Measurements from ENCODE around the gene SLC6A2. TPM values are rescaled to one million over a fixed set of nuclear protein-coding genes. Genes with fewer than 3 reads are reported as not detected.

Gene SLC6A2
- total and polyA plus RNA-seq, 9 of the 15 experiments (the other 6 are each of a cell fraction or from before 2014, with no cell fraction given), result not detected

DNA sequence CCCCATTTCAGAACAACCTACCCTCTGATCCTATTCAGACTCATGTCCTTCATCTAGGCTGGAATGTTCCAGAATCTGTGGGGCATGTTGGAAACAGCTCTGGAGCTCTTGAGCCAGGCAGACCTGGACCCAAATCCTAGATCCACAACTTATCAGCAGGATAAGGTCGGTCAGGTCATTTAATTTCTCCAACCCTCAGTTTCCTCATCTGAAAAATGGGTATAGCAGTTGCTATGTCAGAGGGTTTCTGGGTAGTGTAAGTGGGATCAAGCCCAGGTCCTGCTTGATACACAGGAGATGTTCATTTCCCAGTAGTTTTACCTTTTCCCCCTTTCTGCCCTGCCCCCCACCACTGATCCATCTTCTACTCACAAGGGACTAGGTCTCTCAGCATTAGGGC, 12.0 kb downstream of the SLC6A2 start:
- H3K9ac ChIP-seq (ENCODE audit: insufficient read depth in 1 of 2, low read depth in 2 of 2, low read length in 2 of 2), result no peak overlapping the region
- DNase-seq (ENCODE audit: extremely low read depth in 1 of 4, low spot score in 3 of 4) (no peak), ATAC-seq (no peak), FAIRE-seq (no peak)
- no peak overlapping the region for H3K27ac ChIP-seq (ENCODE audit: extremely low read depth, low read depth, low read length)
- H3K36me3 ChIP-seq (ENCODE audit: control insufficient read depth, insufficient read depth, low read length), result no peaks in the 10 kb centered on the region
- H3K79me2 ChIP-seq (ENCODE audit: control insufficient read depth, insufficient read depth, low read length), result no peaks in the 10 kb centered on the region
- no TSS peak for BruUV-seq (replicated peaks)
- 6% methylated on average over 1 of the region's 1 CpG for WGBS (ENCODE audit: insufficient coverage, low coverage, missing lambda C conversion rate)
- POLR2A ChIA-PET, result no interaction called here
- H3K9me1 ChIP-seq (ENCODE audit: control insufficient read depth, insufficient read depth, low read length), result no peaks in the 10 kb centered on the region
- H3K9me3 ChIP-seq (replicated peaks; ENCODE audit: control insufficient read depth, insufficient read depth, low read depth, low read length), result no peaks in the 10 kb centered on the region
- CTCF ChIA-PET (ENCODE audit: low intra/inter-chr PET ratio), result no interaction called here
- 0 out of 2 replicates have a peak, but pooled peaks cover 3% of the 10 kb centered on the region for H4K20me1 ChIP-seq (replicated peaks; ENCODE audit: control insufficient read depth, insufficient read depth, low read length)
- in situ Hi-C loops (cut with MboI), result no loop called here
- H3K27me3 ChIP-seq (ENCODE audit: control insufficient read depth in 2 of 2, insufficient read depth in 2 of 2, low read length in 2 of 2), result peaks cover 5 to 24% of the 10 kb centered on the region in 2 experiments; a peak in 3 of 5 replicates
- H3K4me3 ChIP-seq, result no peak overlapping the region
- H2AFZ ChIP-seq (ENCODE audit: low read depth, low read length), result no peak overlapping the region
- TF ChIP-seq RBM25 (IDR thresholded peaks at IDR 0.05; ENCODE audit: low read depth, low read length, severe bottlenecking) (peak; percentile 42), MAFK (IDR thresholded peaks at IDR 0.05; ENCODE audit: low read length) (no peak), PCBP1 (IDR thresholded peaks at IDR 0.05; ENCODE audit: low read depth, low read length, poor library complexity, severe bottlenecking) (no peak)
- no peaks in the 10 kb centered on the region for H3K4me1 ChIP-seq (replicated peaks in 1 of 2; ENCODE audit: control insufficient read depth in 2 of 2, insufficient read depth in 2 of 2, low read length in 2 of 2)
- no peak overlapping the region for H3K4me2 ChIP-seq (ENCODE audit: insufficient read depth, low read length)
- intact Hi-C loops (cut with micrococcal nuclease), result no loop called here

DNA sequence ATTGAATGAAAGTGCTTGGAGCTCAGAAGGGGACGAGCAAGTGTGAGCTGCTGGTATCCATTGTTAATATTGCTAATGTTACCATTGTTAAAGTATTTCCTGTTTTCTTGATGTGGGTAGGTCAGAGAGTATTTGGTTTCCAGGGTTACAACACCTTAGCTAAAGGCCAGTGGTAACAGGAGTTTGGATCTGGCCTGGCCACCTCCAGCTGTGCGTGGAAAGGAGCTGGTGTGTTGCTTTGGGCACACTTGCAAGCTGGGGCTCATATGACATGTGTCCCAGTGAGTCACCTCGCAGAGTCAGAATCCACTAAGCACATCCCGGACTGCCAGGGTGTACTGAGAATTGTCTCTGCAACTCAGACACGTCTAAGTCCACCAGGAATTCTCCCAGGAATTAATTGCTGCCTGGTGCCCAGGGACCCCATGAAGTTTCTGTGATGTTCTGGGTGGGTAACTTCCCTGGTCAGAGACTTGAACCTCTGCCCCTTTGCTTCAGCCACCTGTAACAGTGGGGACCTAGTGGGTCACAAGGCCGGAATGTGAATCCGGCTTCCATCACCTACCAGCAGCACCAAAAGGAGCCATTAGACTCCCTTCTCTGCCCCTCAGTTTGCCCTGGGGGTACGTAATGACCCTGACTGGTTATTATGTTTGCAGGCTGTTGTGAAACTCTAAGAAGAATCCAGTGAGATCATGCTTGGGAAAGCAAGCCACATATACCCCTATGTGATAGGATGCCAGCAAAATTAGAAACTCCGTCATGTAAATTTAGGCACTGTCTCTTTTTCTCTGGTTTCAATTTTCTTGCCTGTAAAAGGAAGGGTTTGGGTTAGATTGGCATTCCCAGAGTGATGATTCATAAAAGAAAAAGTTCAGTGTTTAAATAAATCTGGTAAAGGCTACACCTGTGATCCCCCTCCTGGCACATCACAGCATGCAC, 12.8 kb downstream of the SLC6A2 start:
- Histone ChIP-seq H3K4me3 (no peak overlapping the region), H3K27me3 (ENCODE audit: control insufficient read depth in 2 of 2, insufficient read depth in 2 of 2, low read length in 2 of 2) (peaks cover 5 to 24% of the 10 kb centered on the region in 2 experiments; a peak in 3 of 5 replicates), H3K9me1 (ENCODE audit: control insufficient read depth, insufficient read depth, low read length) (no peaks in the 10 kb centered on the region), H3K36me3 (ENCODE audit: control insufficient read depth, insufficient read depth, low read length) (no peaks in the 10 kb centered on the region), H4K20me1 (replicated peaks; ENCODE audit: control insufficient read depth, insufficient read depth, low read length) (0 out of 2 replicates have a peak, but pooled peaks cover 3% of the 10 kb centered on the region), H3K27ac (ENCODE audit: extremely low read depth, low read depth, low read length) (no peak overlapping the region), H3K9me3 (replicated peaks; ENCODE audit: control insufficient read depth, insufficient read depth, low read depth, low read length) (no peaks in the 10 kb centered on the region), H3K9ac (ENCODE audit: insufficient read depth in 1 of 2, low read depth in 2 of 2, low read length in 2 of 2) (no peak overlapping the region), H3K79me2 (ENCODE audit: control insufficient read depth, insufficient read depth, low read length) (no peaks in the 10 kb centered on the region), H3K4me1 (replicated peaks in 1 of 2; ENCODE audit: control insufficient read depth in 2 of 2, insufficient read depth in 2 of 2, low read length in 2 of 2) (no peaks in the 10 kb centered on the region), H2AFZ (ENCODE audit: low read depth, low read length) (no peak overlapping the region), H3K4me2 (ENCODE audit: insufficient read depth, low read length) (no peak overlapping the region)
- no TSS peak for BruUV-seq (replicated peaks)
- 4% methylated on average over 9 of the region's 9 CpGs for WGBS (ENCODE audit: insufficient coverage, low coverage, missing lambda C conversion rate)
- no peak for TF ChIP-seq ZNF24 (IDR thresholded peaks at IDR 0.05)
- no peak for TF ChIP-seq EHMT2 (IDR thresholded peaks at IDR 0.05)
- TF ChIP-seq, protein P1, sequence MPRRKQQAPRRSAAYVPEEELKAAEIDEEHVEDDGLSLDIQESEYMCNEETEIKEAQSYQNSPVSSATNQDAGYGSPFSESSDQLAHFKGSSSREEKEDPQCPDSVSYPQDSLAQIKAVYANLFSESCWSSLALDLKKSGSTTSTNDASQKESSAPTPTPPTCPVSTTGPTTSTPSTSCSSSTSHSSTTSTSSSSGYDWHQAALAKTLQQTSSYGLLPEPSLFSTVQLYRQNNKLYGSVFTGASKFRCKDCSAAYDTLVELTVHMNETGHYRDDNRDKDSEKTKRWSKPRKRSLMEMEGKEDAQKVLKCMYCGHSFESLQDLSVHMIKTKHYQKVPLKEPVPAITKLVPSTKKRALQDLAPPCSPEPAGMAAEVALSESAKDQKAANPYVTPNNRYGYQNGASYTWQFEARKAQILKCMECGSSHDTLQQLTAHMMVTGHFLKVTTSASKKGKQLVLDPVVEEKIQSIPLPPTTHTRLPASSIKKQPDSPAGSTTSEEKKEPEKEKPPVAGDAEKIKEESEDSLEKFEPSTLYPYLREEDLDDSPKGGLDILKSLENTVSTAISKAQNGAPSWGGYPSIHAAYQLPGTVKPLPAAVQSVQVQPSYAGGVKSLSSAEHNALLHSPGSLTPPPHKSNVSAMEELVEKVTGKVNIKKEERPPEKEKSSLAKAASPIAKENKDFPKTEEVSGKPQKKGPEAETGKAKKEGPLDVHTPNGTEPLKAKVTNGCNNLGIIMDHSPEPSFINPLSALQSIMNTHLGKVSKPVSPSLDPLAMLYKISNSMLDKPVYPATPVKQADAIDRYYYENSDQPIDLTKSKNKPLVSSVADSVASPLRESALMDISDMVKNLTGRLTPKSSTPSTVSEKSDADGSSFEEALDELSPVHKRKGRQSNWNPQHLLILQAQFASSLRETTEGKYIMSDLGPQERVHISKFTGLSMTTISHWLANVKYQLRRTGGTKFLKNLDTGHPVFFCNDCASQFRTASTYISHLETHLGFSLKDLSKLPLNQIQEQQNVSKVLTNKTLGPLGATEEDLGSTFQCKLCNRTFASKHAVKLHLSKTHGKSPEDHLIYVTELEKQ (CRISPR knock-in tag; IDR thresholded peaks at IDR 0.05), result no peak
- DNase-seq (ENCODE audit: extremely low read depth in 1 of 4, low spot score in 3 of 4) (no peak), FAIRE-seq (no peak), ATAC-seq (no peak)
- POLR2A ChIA-PET, result no interaction called here
- intact Hi-C loops (cut with micrococcal nuclease), result no loop called here
- in situ Hi-C loops (cut with MboI), result no loop called here
- CTCF ChIA-PET (ENCODE audit: low intra/inter-chr PET ratio), result no interaction called here

Measured in K562 (cell line).